Neural progenitor cell (in vitro differentiated cells): Measurements from ENCODE around the gene STK24. TPM values are rescaled to one million over a fixed set of nuclear protein-coding genes. Genes with fewer than 3 reads are reported as not detected.
A peak's percentile ranks its signal among the peaks of the same experiment; 100 is the strongest.

Source experiments
- DNase-seq: peaks from one replicate; pipeline ENCODE4 v3.0.0-alpha.2; 2016; ENCODE audit warnings: low spot score
- H2AFZ ChIP-seq: fragments of 200-600 bp; sonication (generic); replicated peaks from 2 replicates; pipeline ENCODE4 v1.6.1; 2016; ENCODE audit warnings: antibody characterized with exemption
- H3F3A ChIP-seq: fragments of 200-600 bp; sonication (generic); 2 replicates; pipeline ENCODE4 v1.6.1; 2016; ENCODE audit warnings: antibody characterized with exemption, low read depth
- H3K27ac ChIP-seq: fragments of 200-600 bp; sonication (generic); 2 replicates; pipeline ENCODE4 v1.5.1; 2016; ENCODE audit warnings: mild to moderate bottlenecking
- H3K27me3 ChIP-seq: fragments of 200-600 bp; sonication (generic); 2 replicates; pipeline ENCODE4 v1.6.1; 2016; ENCODE audit warnings: mild to moderate bottlenecking, moderate library complexity
- H3K36me3 ChIP-seq: fragments of 200-600 bp; sonication (generic); 2 replicates; pipeline ENCODE4 v1.5.1; 2016
- H3K4me1 ChIP-seq: fragments of 200-600 bp; sonication (generic); 2 replicates; pipeline ENCODE4 v1.6.1; 2016; ENCODE audit warnings: mixed run types
- H3K4me2 ChIP-seq: fragments of 200-600 bp; sonication (generic); 2 replicates; pipeline ENCODE4 v1.6.1; 2016
- H3K4me3 ChIP-seq: fragments of 200-600 bp; sonication (generic); 2 replicates; pipeline ENCODE4 v1.5.1; 2016
- H3K79me2 ChIP-seq: fragments of 200-600 bp; sonication (generic); 2 replicates; pipeline ENCODE4 v1.6.1; 2016; ENCODE audit warnings: low read depth
- H3K9ac ChIP-seq: fragments of 200-600 bp; sonication (generic); 2 replicates; pipeline ENCODE4 v1.6.1; 2016
- H3K9me3 ChIP-seq: fragments of 200-600 bp; sonication (generic); 2 replicates; pipeline ENCODE4 v1.5.1; 2016; ENCODE audit warnings: low read depth
- H4K20me1 ChIP-seq: fragments of 200-600 bp; sonication (generic); 2 replicates; pipeline ENCODE4 v1.6.1; 2016; ENCODE audit warnings: low read depth
- H3K27ac Mint-ChIP-seq: 3 replicates; pipeline ENCODE4 v1.8.0; 2021; ENCODE audit warnings: mixed read lengths
- H3K27me3 Mint-ChIP-seq: 2 replicates; pipeline ENCODE4 v1.8.0; 2022; ENCODE audit warnings: low read depth, mild to moderate bottlenecking, inconsistent platforms, moderate library complexity, mixed read lengths; ENCODE audit not compliant: insufficient read depth
- H3K36me3 Mint-ChIP-seq: 3 replicates; pipeline ENCODE4 v1.8.0; 2021; ENCODE audit warnings: mixed read lengths
- H3K4me1 Mint-ChIP-seq: 3 replicates; pipeline ENCODE4 v1.8.0; 2021; ENCODE audit warnings: mixed read lengths
- H3K4me3 Mint-ChIP-seq: 3 replicates; pipeline ENCODE4 v1.8.0; 2021; ENCODE audit warnings: mild to moderate bottlenecking, moderate library complexity, mixed read lengths
- H3K9me3 Mint-ChIP-seq: 3 replicates; pipeline ENCODE4 v1.8.0; 2020; ENCODE audit warnings: mixed read lengths
- EZH2 ChIP-seq: fragments of 200-600 bp; sonication (generic); IDR thresholded peaks from 2 replicates; pipeline ENCODE4 v1.6.1; 2017; ENCODE audit warnings: antibody characterized with exemption, mild to moderate bottlenecking, moderate library complexity
- EZH2phosphoT487 ChIP-seq: fragments of 200-600 bp; sonication (generic); IDR thresholded peaks from 2 replicates; pipeline ENCODE4 v1.6.1; 2017; ENCODE audit warnings: antibody characterized with exemption
- total RNA-seq: library from RNA; depleted of rRNA; stranded (reverse); fragments of >200 nt; gene quantifications from 2 replicates; pipeline ENCODE4 v1.2.3, GENCODE V29; 2015; ENCODE audit warnings: low replicate concordance
- TF ChIP-seq, protein P1 (sequence below): fragments of 200-600 bp; sonication (generic); IDR thresholded peaks from 2 replicates; pipeline ENCODE4 v1.5.1; 2017; ENCODE audit warnings: antibody characterized with exemption, mild to moderate bottlenecking

STK24 gene
- total RNA-seq, 1 donor from 2014 or later = 330 TPM

DNA sequence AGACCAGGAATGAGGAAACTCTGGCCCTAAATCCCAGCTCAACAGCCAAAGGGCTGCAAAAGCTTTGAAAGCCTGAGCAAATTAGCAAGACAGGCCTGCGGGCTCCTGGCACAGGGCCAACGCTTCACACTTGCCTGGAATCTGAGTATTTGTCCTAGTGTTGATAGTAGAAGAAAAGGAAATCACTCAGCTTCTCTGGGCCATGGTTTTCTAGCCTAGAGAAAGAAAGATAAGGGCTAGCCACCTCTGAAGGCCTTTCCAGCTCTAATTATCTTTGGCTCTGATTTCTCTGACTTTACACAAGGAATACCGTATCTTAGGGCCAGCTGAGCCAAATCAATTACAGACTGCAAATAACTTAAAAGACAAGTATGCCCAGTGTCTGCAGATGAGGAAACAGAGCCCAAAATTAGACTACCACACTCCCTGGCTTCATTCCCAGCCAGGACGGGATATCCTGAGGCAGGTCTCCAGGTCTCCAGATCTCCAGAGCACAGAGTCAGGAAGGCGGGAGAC is 69.6 kb downstream of the STK24 start:
- Histone ChIP-seq H3K27me3 (no peaks in the 10 kb centered on the region), H3K27ac (peak overlapping the region; percentile 63), H3F3A (peaks cover 27% of the 10 kb centered on the region), H3K9me3 (no peaks in the 10 kb centered on the region), H3K4me3 (no peak overlapping the region), H3K4me2 (peak overlapping the region; percentile 35), H2AFZ (no peak overlapping the region), H3K79me2 (peaks cover 99% of the 10 kb centered on the region), H3K36me3 (no peaks in the 10 kb centered on the region), H3K4me1 (peaks cover 37% of the 10 kb centered on the region), H3K9ac (no peak overlapping the region), H4K20me1 (peaks cover 97% of the 10 kb centered on the region)
- H3K4me1 Mint-ChIP-seq = peaks cover 57% of the 10 kb centered on the region
- H3K27ac Mint-ChIP-seq = no peak overlapping the region
- peaks cover 4% of the 10 kb centered on the region for H3K27me3 Mint-ChIP-seq
- H3K4me3 Mint-ChIP-seq = no peak overlapping the region
- TF ChIP-seq, protein P1, sequence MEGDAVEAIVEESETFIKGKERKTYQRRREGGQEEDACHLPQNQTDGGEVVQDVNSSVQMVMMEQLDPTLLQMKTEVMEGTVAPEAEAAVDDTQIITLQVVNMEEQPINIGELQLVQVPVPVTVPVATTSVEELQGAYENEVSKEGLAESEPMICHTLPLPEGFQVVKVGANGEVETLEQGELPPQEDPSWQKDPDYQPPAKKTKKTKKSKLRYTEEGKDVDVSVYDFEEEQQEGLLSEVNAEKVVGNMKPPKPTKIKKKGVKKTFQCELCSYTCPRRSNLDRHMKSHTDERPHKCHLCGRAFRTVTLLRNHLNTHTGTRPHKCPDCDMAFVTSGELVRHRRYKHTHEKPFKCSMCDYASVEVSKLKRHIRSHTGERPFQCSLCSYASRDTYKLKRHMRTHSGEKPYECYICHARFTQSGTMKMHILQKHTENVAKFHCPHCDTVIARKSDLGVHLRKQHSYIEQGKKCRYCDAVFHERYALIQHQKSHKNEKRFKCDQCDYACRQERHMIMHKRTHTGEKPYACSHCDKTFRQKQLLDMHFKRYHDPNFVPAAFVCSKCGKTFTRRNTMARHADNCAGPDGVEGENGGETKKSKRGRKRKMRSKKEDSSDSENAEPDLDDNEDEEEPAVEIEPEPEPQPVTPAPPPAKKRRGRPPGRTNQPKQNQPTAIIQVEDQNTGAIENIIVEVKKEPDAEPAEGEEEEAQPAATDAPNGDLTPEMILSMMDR = no peak
- no peak for TF ChIP-seq EZH2phosphoT487
- no peak for TF ChIP-seq EZH2
- peak; percentile 79 for DNase-seq
- H3K36me3 Mint-ChIP-seq = peaks cover 32% of the 10 kb centered on the region
- H3K9me3 Mint-ChIP-seq = no peaks in the 10 kb centered on the region

DNA sequence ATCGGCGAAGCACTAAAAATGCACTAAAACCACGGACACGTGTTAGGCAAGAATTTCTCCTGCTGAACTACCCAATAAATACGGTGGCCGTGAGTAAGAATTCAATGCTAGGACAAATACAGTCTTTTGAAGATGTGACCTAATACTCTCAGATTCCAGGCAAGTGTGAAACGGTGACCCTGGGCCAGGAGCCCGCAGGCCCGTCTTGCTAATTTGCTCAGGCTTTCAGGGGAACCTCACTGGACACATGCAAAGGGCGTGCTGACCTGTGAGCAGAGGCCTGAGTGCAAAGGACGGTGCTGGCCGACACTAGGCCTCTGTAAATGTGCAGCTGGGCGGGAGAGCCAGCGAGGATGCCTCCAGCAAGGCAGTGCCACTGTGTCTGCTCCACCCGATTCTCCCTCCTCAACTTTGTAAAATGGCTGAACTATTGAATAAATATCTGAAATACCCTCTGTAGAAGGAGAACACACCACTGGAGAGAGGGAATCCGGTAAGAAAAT is 70.1 kb downstream of the STK24 start:
- Mint-ChIP-seq H3K27me3 (peaks cover 4% of the 10 kb centered on the region), H3K36me3 (peaks cover 29% of the 10 kb centered on the region), H3K4me3 (no peak overlapping the region), H3K4me1 (peaks cover 57% of the 10 kb centered on the region), H3K9me3 (no peaks in the 10 kb centered on the region), H3K27ac (peak overlapping the region; percentile 47)
- Histone ChIP-seq H3K79me2 (peaks cover 99% of the 10 kb centered on the region), H3K27ac (peak overlapping the region; percentile 63), H3K27me3 (no peaks in the 10 kb centered on the region), H3F3A (peaks cover 27% of the 10 kb centered on the region), H3K9ac (no peak overlapping the region), H4K20me1 (peaks cover 97% of the 10 kb centered on the region), H3K4me2 (peak overlapping the region; percentile 35), H3K4me3 (no peak overlapping the region), H2AFZ (no peak overlapping the region), H3K9me3 (no peaks in the 10 kb centered on the region), H3K36me3 (no peaks in the 10 kb centered on the region), H3K4me1 (peaks cover 41% of the 10 kb centered on the region)
- TF ChIP-seq EZH2phosphoT487 = no peak
- TF ChIP-seq EZH2 = no peak
- TF ChIP-seq, protein P1 = no peak
- no peak for DNase-seq

DNA sequence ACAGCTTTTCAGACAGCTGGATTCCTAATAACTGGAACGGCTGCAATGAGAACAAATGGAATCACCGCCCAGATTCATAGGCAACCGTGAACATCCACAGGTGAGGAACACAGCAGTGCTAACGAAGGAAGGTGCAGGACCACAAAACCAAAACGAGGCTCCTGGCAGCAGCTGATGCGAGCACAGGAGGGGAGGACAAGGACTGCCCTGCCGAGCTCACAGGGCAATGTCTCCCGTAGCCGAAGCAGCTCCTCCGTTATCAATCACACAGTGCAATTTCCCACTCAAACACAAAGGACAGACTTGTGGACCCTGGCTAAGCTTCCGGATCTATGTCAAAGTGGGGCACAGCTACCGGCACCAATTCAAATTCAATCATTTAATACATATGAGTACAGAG is 70.6 kb downstream of the STK24 start:
- no peaks in the 10 kb centered on the region for H3K36me3 ChIP-seq
- peaks cover 42% of the 10 kb centered on the region for H3K4me1 ChIP-seq
- no peak overlapping the region for H3K4me3 ChIP-seq
- peaks cover 27% of the 10 kb centered on the region for H3F3A ChIP-seq
- TF ChIP-seq EZH2phosphoT487 (no peak), EZH2 (no peak)
- TF ChIP-seq, protein P1 = no peak
- peaks cover 95% of the 10 kb centered on the region for H4K20me1 ChIP-seq
- peak overlapping the region; percentile 35 for H3K4me2 ChIP-seq
- H3K9me3 ChIP-seq = no peaks in the 10 kb centered on the region
- no peak overlapping the region for H3K4me3 Mint-ChIP-seq
- peaks cover 57% of the 10 kb centered on the region for H3K4me1 Mint-ChIP-seq
- H2AFZ ChIP-seq = no peak overlapping the region
- H3K36me3 Mint-ChIP-seq = peaks cover 26% of the 10 kb centered on the region
- H3K27me3 Mint-ChIP-seq = peaks cover 4% of the 10 kb centered on the region
- no peaks in the 10 kb centered on the region for H3K9me3 Mint-ChIP-seq
- H3K79me2 ChIP-seq = peaks cover 99% of the 10 kb centered on the region
- H3K27me3 ChIP-seq = no peaks in the 10 kb centered on the region
- no peak overlapping the region for H3K27ac ChIP-seq
- no peak overlapping the region for H3K9ac ChIP-seq
- H3K27ac Mint-ChIP-seq = peak overlapping the region; percentile 47
- DNase-seq = no peak
